ENCODE measurements around the gene TAOK1. TPM values are rescaled to one million over a fixed set of nuclear protein-coding genes. Genes with fewer than 3 reads are reported as not detected.

The TAOK1 gene
- total and polyA plus RNA-seq, 2 of the 13 experiments (the other 11 are each of a cell fraction or from before 2014, with no cell fraction given), result 14.1 to 23.0 TPM

DNA sequence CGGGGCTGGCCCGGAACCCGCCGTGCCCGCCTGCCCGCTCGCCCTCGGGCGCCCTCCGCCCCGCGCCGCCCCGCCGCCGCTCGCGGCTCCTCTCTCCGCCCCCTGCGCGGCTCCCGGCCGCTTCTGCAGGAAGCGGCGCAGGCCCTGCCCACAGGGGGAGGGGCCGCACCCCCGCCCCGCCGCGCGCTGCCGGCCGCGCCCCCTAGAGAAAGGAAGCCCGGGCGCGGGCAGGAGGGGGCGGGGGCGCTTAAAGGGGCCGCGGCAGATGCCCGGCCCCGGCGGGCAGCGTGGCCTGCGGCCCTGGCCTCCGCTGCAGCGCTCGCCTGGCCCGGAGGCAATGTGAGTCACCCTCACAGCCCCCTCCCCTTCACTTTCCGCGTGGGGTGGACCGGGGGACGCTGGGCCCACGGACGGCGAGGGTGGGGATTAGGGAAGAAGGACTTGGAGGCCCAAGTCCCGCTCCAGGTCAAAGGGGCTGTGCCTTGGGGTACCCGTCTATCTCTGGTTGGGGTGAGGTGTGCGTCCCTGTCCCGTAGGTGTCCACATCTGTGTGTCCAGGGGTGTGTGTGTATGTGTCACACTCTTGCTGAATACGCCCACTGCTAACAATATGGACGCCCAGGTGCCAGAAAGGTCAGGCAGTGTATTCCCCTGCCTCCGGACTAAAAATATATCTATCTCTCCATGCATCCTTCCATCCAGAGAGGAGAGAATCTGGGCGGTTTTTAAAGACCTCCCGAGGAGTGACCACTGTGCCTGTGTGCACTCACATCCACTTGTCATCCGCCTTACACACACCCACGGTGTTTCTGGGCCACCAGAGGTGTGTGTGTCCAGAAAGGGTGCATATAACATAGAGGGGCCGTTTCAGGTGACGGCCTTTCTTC is 199.6 kb downstream of the TAOK1 start, which contains the start of gene GIT1 (continued):
- no peak for TF ChIP-seq NFAT5 (CRISPR knock-in tag; IDR thresholded peaks at IDR 0.05)
- TF ChIP-seq MXI1 (IDR thresholded peaks at IDR 0.05; ENCODE audit: borderline replicate concordance, low read depth, low read length), result peak; percentile 67; the same call in 1 of the 3 replicates
- peak; percentile 35; the same call in 1 of the 2 replicates for TF ChIP-seq ZSCAN21 (CRISPR knock-in tag; IDR thresholded peaks at IDR 0.05; ENCODE audit: borderline replicate concordance)
- TF ChIP-seq ZFX (CRISPR knock-in tag; IDR thresholded peaks at IDR 0.05; ENCODE audit: low read depth), result peak; percentile 63
- 0 out of 2 replicates have a peak, but pooled peaks have one; percentile 29 for TF ChIP-seq ZNF672 (CRISPR knock-in tag; IDR thresholded peaks at IDR 0.05)
- TF ChIP-seq ZNF768 (CRISPR knock-in tag; IDR thresholded peaks at IDR 0.05), result peak; percentile 58; the same call in 1 of the 2 replicates
- TF ChIP-seq TAF1 (CRISPR knock-in tag; IDR thresholded peaks at IDR 0.05), result peak; percentile 13; the same call in 1 of the 2 replicates
- TF ChIP-seq ZNF333 (CRISPR knock-in tag; IDR thresholded peaks at IDR 0.05; ENCODE audit: borderline replicate concordance), result no peak
- peak; percentile 42; the same call in 1 of the 2 replicates for TF ChIP-seq E2F5 (CRISPR knock-in tag; conservative IDR thresholded peaks at IDR 0.05)
- peak; percentile 79 for TF ChIP-seq ZNF407 (CRISPR knock-in tag; IDR thresholded peaks at IDR 0.05; ENCODE audit: not compliant biosample characterization)
- peak; percentile 58; the same call in 1 of the 2 replicates for TF ChIP-seq GABPB1 (CRISPR knock-in tag; IDR thresholded peaks at IDR 0.05)
- TF ChIP-seq ZNF33B (CRISPR knock-in tag; IDR thresholded peaks at IDR 0.05), result 0 out of 2 replicates have a peak, but pooled peaks have one; percentile 25

Measured in HepG2 (cell line).